HCT116 (cell line): ENCODE measurements around the gene GFI1. TPM values are rescaled to one million over a fixed set of nuclear protein-coding genes. Genes with fewer than 3 reads are reported as not detected.

ENCODE experiments used
- ATAC-seq: fragments of 200-7000 bp; cut with Tn5 transposase; 2 replicates; pipeline ENCODE4 v1.9.1; 2020; ENCODE audit warnings: mild to moderate bottlenecking, moderate library complexity
- BruUV-seq: library from RNA; stranded (reverse); fragments of 400-500 nt; replicated peaks from 2 replicates; lab custom pipeline; 2021; lab: Mats Ljungman, UMichigan
- CTCF ChIA-PET: fragments of 300-600 bp; sonication (Branson Sonifier 250); formaldehyde crosslinking; loops from one replicate; lab custom pipeline; 2021; ENCODE audit warnings: antibody characterized with exemption; lab: Charles Lee
- POLR2A ChIA-PET: fragments of 300-600, 350-600 bp; sonication (Branson Sonifier 250); formaldehyde crosslinking; loops from one replicate; lab custom pipeline; 2021; ENCODE audit warnings: antibody characterized with exemption; lab: Charles Lee
- RAD21 ChIA-PET, 2 experiments: fragments of 300-600 bp; sonication (Branson Sonifier 250); formaldehyde crosslinking; loops; one replicate each; lab custom pipeline; 2023; ENCODE audit warnings: low total read pairs in 2 of 2; ENCODE audit not compliant: uncharacterized antibody in 2 of 2, unreplicated experiment in 2 of 2, low non-redundant PET in 1 of 2; lab: Charles Lee
- DNase-seq: peaks from one replicate; pipeline ENCODE4 v3.0.0-alpha.2; 2010; ENCODE audit warnings: low read depth, low spot score
- H2AFZ ChIP-seq: fragments of 200-600 bp; shearing (Covaris generic), sonication (generic); 2 replicates; pipeline ENCODE4 v1.6.1; 2017; ENCODE audit warnings: low read depth, mixed run types, mixed read lengths, antibody characterized with exemption, low read length; ENCODE audit not compliant: poor library complexity, severe bottlenecking
- H3K27ac ChIP-seq: 2 replicates; pipeline ENCODE4 v1.5.1; 2012; ENCODE audit warnings: low read depth, low read length
- H3K27me3 ChIP-seq: fragments of 200-600 bp; sonication (generic); 2 replicates; pipeline ENCODE4 v1.6.1; 2016; ENCODE audit warnings: mixed run types, low read length, mixed read lengths; ENCODE audit not compliant: insufficient read depth
- H3K36me3 ChIP-seq, 2 experiments: fragments of 200-500 bp in 1 of 2; fragments of 200-600 bp in 1 of 2; sonication (Bioruptor generic) in 1 of 2; sonication (generic) in 1 of 2; 2 replicates each; pipeline versions ENCODE4 v1.5.1 to v1.6.1; 2014 to 2016; ENCODE audit warnings: low read length in 2 of 2, inconsistent platforms in 1 of 2, mixed read lengths in 1 of 2, mixed run types in 1 of 2; ENCODE audit not compliant: insufficient read depth in 2 of 2, control insufficient read depth in 1 of 2
- H3K4me1 ChIP-seq, 2 experiments: fragments of 200-600 bp in 1 of 2; sonication (generic) in 1 of 2; 2 replicates each; pipeline versions ENCODE4 v1.5.1 to v1.6.1; 2012 to 2017; ENCODE audit warnings: low read length in 2 of 2, inconsistent platforms in 1 of 2, mild to moderate bottlenecking in 1 of 2, mixed read lengths in 1 of 2, mixed run types in 1 of 2, moderate library complexity in 1 of 2; ENCODE audit not compliant: insufficient read depth in 2 of 2, control insufficient read depth in 1 of 2
- H3K4me2 ChIP-seq: fragments of 200-600 bp; sonication (generic); 2 replicates; pipeline ENCODE4 v1.6.1; 2017; ENCODE audit warnings: mixed run types, low read length, mixed read lengths
- H3K4me3 ChIP-seq, 2 experiments: fragments of 200-600 bp in 1 of 2; sonication (generic) in 1 of 2; replicated peaks in 1 of 2; 2 replicates each; pipeline ENCODE4 v1.5.1; 2011 to 2016; ENCODE audit warnings: low read length in 2 of 2, control low read depth in 1 of 2, low read depth in 1 of 2, mild to moderate bottlenecking in 1 of 2, mixed read lengths in 1 of 2, mixed run types in 1 of 2
- H3K79me2 ChIP-seq: fragments of 200-600 bp; sonication (generic); 2 replicates; pipeline ENCODE4 v1.6.1; 2017; ENCODE audit warnings: mild to moderate bottlenecking, mixed run types, low read length, moderate library complexity, mixed read lengths; ENCODE audit not compliant: insufficient read depth
- H3K9ac ChIP-seq: fragments of 200-600 bp; sonication (generic); 2 replicates; pipeline ENCODE4 v1.6.1; 2016; ENCODE audit warnings: low read length, mixed read lengths
- H3K9me2 ChIP-seq: fragments of 200-600 bp; sonication (generic), shearing (Covaris generic); 2 replicates; pipeline ENCODE4 v1.6.1; 2017; ENCODE audit warnings: mixed run types, mild to moderate bottlenecking, moderate library complexity; ENCODE audit not compliant: insufficient read depth
- H3K9me3 ChIP-seq, 2 experiments: fragments of 200-500 bp in 1 of 2; fragments of 200-600 bp in 1 of 2; sonication (Bioruptor generic) in 1 of 2; sonication (generic) in 1 of 2; 2 replicates each; pipeline ENCODE4 v1.6.1; 2014 to 2017; ENCODE audit warnings: low read length in 2 of 2, mixed read lengths in 2 of 2, inconsistent platforms in 1 of 2, low read depth in 1 of 2, mild to moderate bottlenecking in 1 of 2, mixed run types in 1 of 2, moderate library complexity in 1 of 2; ENCODE audit not compliant: control insufficient read depth in 1 of 2, insufficient read depth in 1 of 2
- H4K20me1 ChIP-seq: fragments of 200-600 bp; sonication (generic), shearing (Covaris generic); 2 replicates; pipeline ENCODE4 v1.6.1; 2017; ENCODE audit warnings: mixed run types, mild to moderate bottlenecking, moderate library complexity; ENCODE audit not compliant: insufficient read depth
- CEBPB ChIP-seq: IDR thresholded peaks from 2 replicates; pipeline ENCODE4 v1.6.1; 2012; ENCODE audit warnings: low read depth
- EZH2phosphoT487 ChIP-seq: fragments of 200-600 bp; IDR thresholded peaks from 2 replicates; pipeline ENCODE4 v1.6.1; 2018; ENCODE audit warnings: antibody characterized with exemption, borderline replicate concordance
- FOSL1 ChIP-seq: IDR thresholded peaks from 2 replicates; pipeline ENCODE4 v1.6.1; 2012; ENCODE audit warnings: low read depth
- JUND ChIP-seq: IDR thresholded peaks from 2 replicates; pipeline ENCODE4 v1.6.1; 2012
- POLR2A ChIP-seq: IDR thresholded peaks from 2 replicates; pipeline ENCODE4 v1.7.0; 2011; ENCODE audit warnings: borderline replicate concordance; ENCODE audit not compliant: insufficient read depth, insufficient read length; ENCODE audit errors: extremely low read depth
- POLR2AphosphoS5 ChIP-seq: IDR thresholded peaks from 2 replicates; pipeline ENCODE4 v1.6.1; 2011; ENCODE audit warnings: mild to moderate bottlenecking, low read depth, low read length, moderate library complexity
- RAD21 ChIP-seq: IDR thresholded peaks from 2 replicates; pipeline ENCODE4 v1.6.1; 2012; ENCODE audit warnings: low read depth, mild to moderate bottlenecking
- REST ChIP-seq: IDR thresholded peaks from 2 replicates; pipeline ENCODE4 v1.6.1; 2012; ENCODE audit warnings: low read depth
- SP1 ChIP-seq: IDR thresholded peaks from 2 replicates; pipeline ENCODE4 v1.6.1; 2012; ENCODE audit warnings: low read depth
- YY1 ChIP-seq: IDR thresholded peaks from 2 replicates; pipeline ENCODE4 v1.6.1; 2011; ENCODE audit warnings: low read length, low read depth, moderate library complexity, mild to moderate bottlenecking; ENCODE audit not compliant: insufficient replicate concordance; ENCODE audit errors: extremely low read depth
- ZBTB33 ChIP-seq: IDR thresholded peaks from 2 replicates; pipeline ENCODE4 v1.6.1; 2011; ENCODE audit warnings: mild to moderate bottlenecking, low read length, moderate library complexity; ENCODE audit not compliant: insufficient replicate concordance; ENCODE audit errors: extremely low read depth
- intact Hi-C: fragments of 100-400 bp; cut with micrococcal nuclease; formaldehyde crosslinking; loops from 2 replicates; pipeline ENCODE4 v1.10.0; 2022
- total RNA-seq: library from RNA; stranded (reverse); gene quantifications from one replicate; pipeline ENCODE4 v1.2.1, GENCODE V29; 2021; ENCODE audit not compliant: unreplicated experiment

The GFI1 gene
- total RNA-seq, 1 experiment from 2014 or later, result 8.1 TPM

- Histone ChIP-seq H3K9me2 (no peaks in the 10 kb centered on the region), H3K27ac (no peak overlapping the region), H3K9me3 (no peaks in the 10 kb centered on the region), H3K9ac (no peak overlapping the region), H3K27me3 (no peaks in the 10 kb centered on the region), H4K20me1 (no peaks in the 10 kb centered on the region), H3K79me2 (no peaks in the 10 kb centered on the region), H3K36me3 (no peaks in the 10 kb centered on the region), H3K4me2 (no peak overlapping the region), H3K4me1 (no peaks in the 10 kb centered on the region), H2AFZ (no peak overlapping the region), H3K4me3 (no peak overlapping the region)
- intact Hi-C loops, result no loop called here
- ChIA-PET RAD21 (no interaction called here), CTCF (no interaction called here), POLR2A (no interaction called here)
- DNase-seq (no peak), ATAC-seq (no peak)
- TF ChIP-seq RAD21, result no peak
- TF ChIP-seq EZH2phosphoT487, result no peak
- TF ChIP-seq CEBPB, result no peak
- TF ChIP-seq POLR2AphosphoS5, result no peak
- no peak for TF ChIP-seq JUND
- no peak for TF ChIP-seq YY1
- no peak for TF ChIP-seq REST
- TF ChIP-seq POLR2A, result no peak
- no peak for TF ChIP-seq FOSL1
- no peak for TF ChIP-seq SP1
- TF ChIP-seq ZBTB33, result no peak
- no TSS peak for BruUV-seq
These were observed 29.8 kb upstream of the GFI1 start for GRCh38 chr1:92516574-92516973.
